Fibroblast of villous mesenchyme (primary cell): Measurements from ENCODE around the gene AATK. TPM values are rescaled to one million over a fixed set of nuclear protein-coding genes. Genes with fewer than 3 reads are reported as not detected.
A peak's percentile ranks its signal among the peaks of the same experiment; 100 is the strongest.

Experiments used
- DNase-seq: peaks from one replicate; pipeline ENCODE4 v3.0.0-alpha.2; 2010; ENCODE audit warnings: low read depth
- H3K4me3 ChIP-seq: 2 replicates; pipeline ENCODE4 v1.5.1; 2011; ENCODE audit warnings: low read depth, mild to moderate bottlenecking, low read length
- total RNA-seq: library from RNA; depleted of rRNA; stranded (reverse); fragments of >200 nt; gene quantifications from 2 replicates; pipeline ENCODE4 v1.2.3, GENCODE V29; 2012
- TF ChIP-seq, protein P1 (sequence below): IDR thresholded peaks from 2 replicates; pipeline ENCODE4 v1.5.1; 2012; ENCODE audit warnings: low read depth, mild to moderate bottlenecking, low read length; ENCODE audit not compliant: insufficient read depth

Gene AATK
- total RNA-seq, 1 donor, result under 0.01 TPM

DNA sequence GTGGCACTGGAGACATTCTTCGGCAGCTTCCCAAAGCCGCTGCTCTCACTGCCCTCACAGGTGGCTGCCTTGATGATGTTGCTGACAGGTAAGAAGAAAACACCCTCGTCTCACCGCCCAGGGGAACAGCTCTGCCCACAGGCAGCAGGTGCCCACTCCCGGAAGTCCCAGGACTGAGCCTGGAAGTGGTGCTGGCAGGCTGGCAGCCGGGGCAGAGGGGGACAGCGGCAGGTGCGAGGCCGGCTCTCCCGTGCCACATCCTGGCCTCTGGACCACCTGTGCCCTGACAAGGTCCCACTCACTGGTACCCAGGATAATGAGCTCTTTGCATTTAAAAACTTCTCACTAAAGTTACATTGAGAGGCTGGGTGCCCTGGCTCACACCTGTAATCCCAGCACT, 36.3 kb upstream of the AATK start:
- no peak overlapping the region for H3K4me3 ChIP-seq
- TF ChIP-seq, protein P1, sequence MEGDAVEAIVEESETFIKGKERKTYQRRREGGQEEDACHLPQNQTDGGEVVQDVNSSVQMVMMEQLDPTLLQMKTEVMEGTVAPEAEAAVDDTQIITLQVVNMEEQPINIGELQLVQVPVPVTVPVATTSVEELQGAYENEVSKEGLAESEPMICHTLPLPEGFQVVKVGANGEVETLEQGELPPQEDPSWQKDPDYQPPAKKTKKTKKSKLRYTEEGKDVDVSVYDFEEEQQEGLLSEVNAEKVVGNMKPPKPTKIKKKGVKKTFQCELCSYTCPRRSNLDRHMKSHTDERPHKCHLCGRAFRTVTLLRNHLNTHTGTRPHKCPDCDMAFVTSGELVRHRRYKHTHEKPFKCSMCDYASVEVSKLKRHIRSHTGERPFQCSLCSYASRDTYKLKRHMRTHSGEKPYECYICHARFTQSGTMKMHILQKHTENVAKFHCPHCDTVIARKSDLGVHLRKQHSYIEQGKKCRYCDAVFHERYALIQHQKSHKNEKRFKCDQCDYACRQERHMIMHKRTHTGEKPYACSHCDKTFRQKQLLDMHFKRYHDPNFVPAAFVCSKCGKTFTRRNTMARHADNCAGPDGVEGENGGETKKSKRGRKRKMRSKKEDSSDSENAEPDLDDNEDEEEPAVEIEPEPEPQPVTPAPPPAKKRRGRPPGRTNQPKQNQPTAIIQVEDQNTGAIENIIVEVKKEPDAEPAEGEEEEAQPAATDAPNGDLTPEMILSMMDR, result no peak
- no peak for DNase-seq

DNA sequence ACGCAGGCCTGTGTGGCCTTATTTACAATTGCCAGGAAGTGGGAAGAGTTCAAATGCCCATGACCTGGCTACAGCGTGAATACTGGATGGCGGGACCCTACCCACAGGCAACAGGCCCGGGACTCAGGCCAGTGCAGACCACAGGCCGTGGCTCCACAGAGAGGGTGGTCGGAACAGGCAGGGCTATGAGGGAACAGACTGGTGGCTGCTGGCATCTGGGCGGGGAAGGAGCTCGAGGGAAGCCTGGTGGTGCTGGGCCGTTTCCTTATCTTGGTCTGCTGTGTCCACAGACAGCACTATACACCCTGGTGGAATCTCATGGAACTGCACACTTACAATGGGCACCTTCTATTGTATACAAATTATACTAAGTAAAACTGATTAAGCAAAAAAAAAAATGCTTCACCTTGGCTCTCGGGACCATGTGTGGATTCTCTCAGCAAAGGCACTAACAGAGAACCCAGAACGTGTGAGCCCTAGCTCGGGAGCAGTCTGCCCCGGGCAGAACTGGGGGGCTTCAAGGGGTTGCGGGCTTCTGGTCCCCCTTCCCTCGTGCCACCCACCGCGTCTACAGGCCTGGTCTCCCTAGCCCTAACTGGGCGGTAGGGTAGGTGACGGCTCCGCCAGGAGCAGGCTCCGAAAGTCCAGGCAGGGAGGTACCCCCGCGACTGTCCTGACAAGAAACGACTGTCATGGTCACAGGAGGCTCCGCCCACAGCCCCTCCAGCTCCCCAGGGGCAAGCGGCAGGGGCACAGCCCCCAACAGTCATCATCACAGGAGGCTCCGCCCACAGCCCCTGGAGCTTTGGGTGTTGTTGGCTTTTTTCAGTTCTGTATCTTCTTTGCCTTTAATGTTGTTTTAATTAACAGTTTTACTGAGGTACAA, 34.9 kb upstream of the AATK start:
- no peak overlapping the region for H3K4me3 ChIP-seq

GRCh38 chr17:81200201-81200600, 34.2 kb upstream of the AATK start:
- TF ChIP-seq, protein P1, result no peak
- no peak overlapping the region for H3K4me3 ChIP-seq
- no peak for DNase-seq

More for the DNA sequence above, 34.9 kb upstream of the AATK start:
- peak; percentile 76 for DNase-seq
- TF ChIP-seq, protein P1, result peak; percentile 75

DNA sequence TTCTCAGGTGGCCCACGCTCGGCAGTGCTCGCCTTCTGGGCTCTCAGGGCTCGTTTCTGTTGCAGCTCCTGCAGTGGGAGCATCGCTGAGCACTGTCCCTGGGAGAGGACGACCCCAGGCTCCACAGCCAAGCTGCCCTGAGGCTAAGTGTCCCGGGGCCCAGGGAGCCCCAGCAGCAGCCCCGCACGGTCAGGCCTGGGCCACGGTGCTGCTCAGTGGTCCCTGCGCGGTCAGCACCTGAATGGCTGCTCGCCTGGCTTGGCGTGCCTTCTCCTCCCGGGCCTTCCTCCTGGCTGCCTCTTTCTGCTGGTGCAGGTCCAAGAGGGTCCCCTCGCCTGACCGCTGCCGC, 33.4 kb upstream of the AATK start:
- no peak overlapping the region for H3K4me3 ChIP-seq
- DNase-seq, result no peak
- TF ChIP-seq, protein P1, result no peak

DNA sequence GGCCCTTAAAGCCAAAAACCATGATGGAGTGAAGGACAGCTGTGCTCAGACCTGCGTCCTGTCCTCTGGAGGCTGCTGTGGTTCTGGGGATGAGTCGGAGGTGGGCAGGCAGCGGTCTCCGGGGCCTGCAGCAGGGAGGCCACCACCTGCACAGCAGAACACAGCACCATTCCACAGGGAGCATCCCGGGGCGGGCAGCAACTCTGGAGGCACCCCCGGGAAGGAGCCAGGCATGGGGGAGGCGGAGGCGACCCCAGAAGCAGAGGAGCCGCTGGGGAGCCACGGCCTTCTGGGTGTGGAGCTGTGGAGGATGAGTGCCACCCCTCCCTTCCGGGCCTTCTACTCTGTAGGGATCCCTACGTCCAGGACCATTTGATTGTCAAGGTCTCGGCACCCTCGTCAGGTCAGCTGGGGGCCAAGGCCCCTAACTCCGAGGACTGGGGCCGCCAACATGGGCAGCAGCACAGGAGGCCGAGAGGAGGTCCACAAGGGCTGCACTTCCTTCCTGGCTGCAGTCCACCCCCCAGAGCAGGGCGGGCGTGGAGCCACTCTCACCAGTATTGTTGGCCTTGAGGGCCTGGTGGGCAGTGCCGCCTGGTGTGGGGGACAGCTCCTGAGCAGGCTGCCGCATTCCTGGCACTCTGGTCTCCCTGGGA, 32.9 kb upstream of the AATK start:
- no peak overlapping the region for H3K4me3 ChIP-seq
- TF ChIP-seq, protein P1, result no peak
- no peak for DNase-seq

GRCh38 chr17:81197831-81198490, 31.9 kb upstream of the AATK start:
- TF ChIP-seq, protein P1, result no peak
- no peak for DNase-seq
- H3K4me3 ChIP-seq, result no peak overlapping the region
